Muscle layer of colon (tissue), 2 donors: ENCODE measurements around the gene SEPTIN12.

Experiments
- H3K27ac ChIP-seq: one replicate; pipeline ENCODE4 v1.7.0; 2013; ENCODE audit warnings: low read depth, mild to moderate bottlenecking, low read length, moderate library complexity
- H3K27me3 ChIP-seq, 2 donors: one replicate each; pipeline ENCODE4 v1.7.0; 2013; ENCODE audit warnings: low read length in 2 of 2, mild to moderate bottlenecking in 2 of 2; ENCODE audit not compliant: insufficient read depth in 2 of 2, control insufficient read depth in 1 of 2
- H3K36me3 ChIP-seq: one replicate; pipeline ENCODE4 v1.7.0; 2013; ENCODE audit warnings: mild to moderate bottlenecking, low read length; ENCODE audit not compliant: insufficient read depth
- H3K4me1 ChIP-seq: one replicate; pipeline ENCODE4 v1.7.0; 2013; ENCODE audit warnings: mild to moderate bottlenecking, low read length; ENCODE audit not compliant: insufficient read depth
- H3K4me3 ChIP-seq, 2 donors: one replicate each; pipeline ENCODE4 v1.7.0; 2013; ENCODE audit warnings: low read length in 2 of 2, low read depth in 1 of 2, mild to moderate bottlenecking in 1 of 2, moderate library complexity in 1 of 2
- H3K9ac ChIP-seq: one replicate; pipeline ENCODE4 v1.7.0; 2013; ENCODE audit warnings: low read length
- H3K9me3 ChIP-seq: one replicate; pipeline ENCODE4 v1.7.0; 2013; ENCODE audit warnings: mild to moderate bottlenecking, low read length
- donor health status: abdominal sarcoma.
- donor health status: Adenocarcinoma of cecum.

The SEPTIN12 gene

DNA sequence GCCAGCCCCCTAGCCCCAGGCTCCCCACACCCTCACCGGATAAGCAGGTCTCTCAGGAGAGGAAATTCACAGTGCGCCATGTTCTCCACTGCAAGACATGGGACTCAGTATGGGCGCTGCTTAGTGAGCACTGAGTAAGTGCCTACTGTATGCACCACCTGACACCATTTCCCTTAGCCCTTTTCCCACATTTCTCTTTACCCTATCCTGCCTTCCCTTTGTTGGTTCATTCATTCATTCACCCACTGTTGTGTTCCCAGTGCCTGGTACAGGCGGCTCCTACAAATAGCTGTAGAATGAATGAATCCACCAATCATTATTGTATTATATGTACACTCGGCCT lies 10.1 kb downstream of the SEPTIN12 start:
- H3K27ac ChIP-seq = no peak overlapping the region
- no peak overlapping the region for H3K4me3 ChIP-seq
- no peaks in the 10 kb centered on the region for H3K36me3 ChIP-seq
- H3K9me3 ChIP-seq = no peaks in the 10 kb centered on the region
- H3K27me3 ChIP-seq = no peaks in the 10 kb centered on the region
- no peaks in the 10 kb centered on the region for H3K4me1 ChIP-seq
- H3K9ac ChIP-seq = no peak overlapping the region

- no peaks in the 10 kb centered on the region for H3K9me3 ChIP-seq
- no peak overlapping the region for H3K27ac ChIP-seq
- H3K36me3 ChIP-seq = no peaks in the 10 kb centered on the region
- no peak overlapping the region for H3K9ac ChIP-seq
- no peaks in the 10 kb centered on the region for H3K27me3 ChIP-seq
- H3K4me1 ChIP-seq = no peaks in the 10 kb centered on the region
- H3K4me3 ChIP-seq = no peak overlapping the region
Measured at GRCh38 chr16:4777339-4778049, 10.7 kb downstream of the SEPTIN12 start.

GRCh38 chr16:4776141-4776705 lies 11.9 kb downstream of the SEPTIN12 start:
- H3K36me3 ChIP-seq = no peaks in the 10 kb centered on the region
- no peak overlapping the region for H3K27ac ChIP-seq
- no peaks in the 10 kb centered on the region for H3K4me1 ChIP-seq
- H3K27me3 ChIP-seq = no peaks in the 10 kb centered on the region
- no peak overlapping the region for H3K9ac ChIP-seq
- no peak overlapping the region for H3K4me3 ChIP-seq
- H3K9me3 ChIP-seq = no peaks in the 10 kb centered on the region

DNA sequence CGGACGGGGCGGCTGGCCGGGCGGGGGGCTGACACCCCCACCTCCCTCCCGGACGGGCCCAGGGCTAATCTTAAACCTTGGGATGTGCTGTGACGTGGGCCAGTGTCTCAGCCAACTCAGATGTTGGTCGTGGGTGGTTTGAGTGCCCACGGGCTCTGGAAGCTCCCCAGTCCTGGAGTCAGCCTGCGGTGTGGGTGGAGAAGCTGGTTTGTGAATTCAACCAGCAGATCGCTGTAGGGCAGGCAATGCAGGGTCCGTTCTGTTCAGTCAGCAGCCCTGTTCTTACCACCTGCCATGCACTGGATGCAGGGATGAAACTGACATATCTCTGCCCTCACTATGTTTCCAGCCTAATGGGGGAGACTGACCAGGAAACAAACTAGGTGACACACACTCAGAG lies 13.1 kb downstream of the SEPTIN12 start:
- H3K4me3 ChIP-seq = no peak overlapping the region
- no peak overlapping the region for H3K27ac ChIP-seq
- no peaks in the 10 kb centered on the region for H3K27me3 ChIP-seq
- no peaks in the 10 kb centered on the region for H3K4me1 ChIP-seq
- no peaks in the 10 kb centered on the region for H3K36me3 ChIP-seq
- no peaks in the 10 kb centered on the region for H3K9me3 ChIP-seq
- no peak overlapping the region for H3K9ac ChIP-seq

GRCh38 chr16:4772351-4772750 lies 15.8 kb downstream of the SEPTIN12 start:
- peaks cover 12% of the 10 kb centered on the region for H3K4me1 ChIP-seq
- H3K27ac ChIP-seq = no peak overlapping the region
- no peak overlapping the region for H3K9ac ChIP-seq
- no peak overlapping the region for H3K4me3 ChIP-seq
- no peaks in the 10 kb centered on the region for H3K9me3 ChIP-seq
- H3K27me3 ChIP-seq = no peaks in the 10 kb centered on the region
- H3K36me3 ChIP-seq = no peaks in the 10 kb centered on the region

DNA sequence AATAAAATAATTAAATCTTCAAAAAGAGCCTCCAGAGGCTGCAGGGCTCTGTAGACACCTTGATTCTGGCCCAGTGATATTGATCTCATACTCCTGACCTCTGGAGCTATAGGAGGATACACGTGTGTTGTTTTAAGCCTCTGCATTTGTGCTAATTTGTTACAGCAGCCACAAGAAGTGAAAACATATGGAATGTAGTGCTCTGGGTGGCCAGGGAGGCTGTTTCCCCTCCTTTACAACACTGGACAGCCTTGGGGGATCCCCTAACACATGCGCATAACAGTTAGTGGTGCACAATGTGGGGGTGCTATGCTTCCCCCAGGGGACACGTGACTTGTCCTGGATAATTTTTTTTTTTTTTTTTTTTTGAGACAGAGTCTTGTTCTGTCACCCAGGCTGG lies 16.5 kb downstream of the SEPTIN12 start:
- Histone ChIP-seq H3K4me3 (no peak overlapping the region), H3K27ac (no peak overlapping the region), H3K27me3 (no peaks in the 10 kb centered on the region), H3K9ac (no peak overlapping the region), H3K9me3 (no peaks in the 10 kb centered on the region), H3K4me1 (peaks cover 12% of the 10 kb centered on the region), H3K36me3 (no peaks in the 10 kb centered on the region)

DNA sequence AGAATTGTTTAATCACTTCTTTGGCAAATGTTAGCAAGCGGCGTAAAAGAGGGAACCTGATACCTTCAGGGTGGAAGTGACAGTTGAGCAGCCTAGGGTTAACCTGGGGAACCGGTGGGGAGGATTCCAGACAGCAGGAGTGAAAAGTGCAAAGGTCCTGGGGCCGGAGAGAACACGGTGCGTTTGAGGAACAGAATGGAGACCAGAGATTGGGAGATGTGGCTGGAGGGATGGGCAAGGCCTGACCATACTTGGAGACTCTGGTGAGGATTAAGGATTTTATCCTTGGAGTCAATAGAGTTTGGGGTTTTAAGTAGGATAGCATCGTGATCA lies 18.9 kb downstream of the SEPTIN12 start:
- Histone ChIP-seq H3K27me3 (no peaks in the 10 kb centered on the region), H3K9me3 (no peaks in the 10 kb centered on the region), H3K36me3 (peaks cover 5% of the 10 kb centered on the region), H3K4me3 (peak overlapping the region; percentile 61 to 74), H3K4me1 (peaks cover 29% of the 10 kb centered on the region), H3K27ac (peak overlapping the region; percentile 77), H3K9ac (no peak overlapping the region)

DNA sequence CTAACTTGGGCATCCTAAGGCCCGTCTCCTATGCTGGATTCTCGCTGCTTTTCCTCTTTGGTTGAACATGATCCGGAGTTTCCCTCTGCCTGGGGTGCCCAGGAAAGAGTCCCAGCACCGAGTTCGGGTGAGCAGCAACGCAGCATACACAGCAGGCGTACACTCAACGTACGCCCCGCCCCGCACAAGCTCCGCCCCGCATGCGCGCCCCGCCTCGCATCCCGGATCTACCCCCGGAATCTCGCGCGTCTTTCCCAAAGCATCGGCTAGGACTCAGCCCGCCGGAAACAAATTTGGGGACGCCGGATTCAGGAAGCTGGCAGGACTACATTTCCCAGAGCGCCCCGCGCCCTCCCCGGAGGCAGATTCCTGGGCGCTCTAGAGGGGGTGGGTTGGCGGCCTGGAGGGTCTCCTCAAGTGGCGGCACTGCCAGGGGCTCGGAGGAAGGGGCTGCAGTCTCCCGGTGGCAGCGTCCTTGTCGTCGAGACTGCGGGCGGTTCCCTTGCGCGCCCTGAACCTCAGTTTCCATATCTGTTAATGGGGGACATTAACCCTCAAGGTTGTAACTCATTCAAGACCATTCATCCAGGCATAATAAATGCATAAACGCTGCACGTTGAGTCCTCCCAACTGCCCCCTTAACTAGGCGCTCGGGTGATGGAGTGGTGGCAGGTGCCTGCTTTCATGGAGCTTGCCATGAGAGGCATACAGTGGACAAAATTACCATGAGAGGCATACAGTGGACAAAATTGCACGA lies 19.4 kb downstream of the SEPTIN12 start:
- H3K4me3 ChIP-seq = peak overlapping the region; percentile 61 to 74
- no peaks in the 10 kb centered on the region for H3K27me3 ChIP-seq
- H3K36me3 ChIP-seq = peaks cover 10% of the 10 kb centered on the region
- no peaks in the 10 kb centered on the region for H3K9me3 ChIP-seq
- peaks cover 29% of the 10 kb centered on the region for H3K4me1 ChIP-seq
- H3K9ac ChIP-seq = peak overlapping the region; percentile 69
- H3K27ac ChIP-seq = peak overlapping the region; percentile 92

- no peaks in the 10 kb centered on the region for H3K9me3 ChIP-seq
- H3K9ac ChIP-seq = peak overlapping the region; percentile 69
- H3K27me3 ChIP-seq = no peaks in the 10 kb centered on the region
- H3K4me3 ChIP-seq = peak overlapping the region; percentile 24 to 74
- peaks cover 17% of the 10 kb centered on the region for H3K36me3 ChIP-seq
- peak overlapping the region; percentile 92 for H3K27ac ChIP-seq
- peaks cover 29% of the 10 kb centered on the region for H3K4me1 ChIP-seq
Measured at GRCh38 chr16:4767872-4768548, 20.1 kb downstream of the SEPTIN12 start.

DNA sequence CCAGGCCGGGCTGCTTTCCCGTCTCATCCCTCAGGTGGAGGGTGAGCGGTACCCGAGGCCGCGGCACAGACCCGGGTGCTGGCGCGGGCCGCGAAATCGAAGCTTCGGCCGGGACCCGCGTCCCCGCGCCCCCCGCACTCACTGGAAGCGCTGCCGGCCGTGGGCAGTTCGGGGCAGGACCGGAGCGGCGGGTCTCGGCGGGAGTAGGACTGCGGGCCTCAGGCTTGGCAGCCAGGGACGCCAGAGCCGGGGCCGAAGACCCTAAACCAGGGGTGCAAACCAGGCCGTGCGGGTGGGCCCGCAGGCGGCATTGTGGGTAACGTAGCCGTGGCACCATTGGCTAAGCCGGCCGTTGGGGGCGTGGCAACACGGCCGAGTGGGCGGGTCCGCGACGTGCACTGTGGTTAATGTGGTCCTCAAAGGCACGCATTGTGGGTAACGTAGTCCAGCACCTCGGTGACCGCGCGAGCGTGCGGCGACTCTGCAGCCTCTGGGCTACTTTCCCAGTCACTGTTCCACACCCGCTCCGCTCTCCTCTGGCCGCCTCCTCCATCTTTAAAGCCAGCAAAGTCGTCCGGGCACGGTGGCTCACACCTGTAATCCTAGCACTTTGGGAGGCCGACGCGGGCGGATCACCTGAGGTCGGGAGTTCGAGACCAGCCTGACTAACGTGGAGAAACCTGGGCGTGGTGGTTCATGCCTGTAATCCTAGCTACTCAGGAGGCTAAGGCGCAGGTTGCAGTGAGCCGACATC lies 21.1 kb downstream of the SEPTIN12 start, which contains the start of gene ZNF500:
ZNF500 (minus strand) TSS at position 288 of the 754 bp plus-strand sequence. CDS start 1,184 bp downstream, outside the sequence.
- H3K9ac ChIP-seq = peak within 1 kb of the TSS; percentile 58
- peak within 1 kb of the TSS; percentile 92 for H3K27ac ChIP-seq
- H3K4me3 ChIP-seq = peak within 1 kb of the TSS; percentile 74 to 78
- H3K9me3 ChIP-seq = no peaks in the 10 kb centered on the region
- H3K27me3 ChIP-seq = no peaks in the 10 kb centered on the region
- peaks cover 22% of the 10 kb centered on the region for H3K36me3 ChIP-seq
- peaks cover 29% of the 10 kb centered on the region for H3K4me1 ChIP-seq
